Epidermal melanocyte (primary cell): ENCODE results near the gene NUMA1.

Experiments used
- DNase-seq: peaks from one replicate; pipeline ENCODE4 v3.0.0; 2011; ENCODE audit warnings: low spot score; ENCODE audit not compliant: insufficient read length

NUMA1 gene

GRCh38 chr11:71971680-71972079, 108.7 kb downstream of the NUMA1 start:
- no peak for DNase-seq

- DNase-seq, result no peak
These were observed 115.7 kb downstream of the NUMA1 start for GRCh38 chr11:71964641-71965040.

- no peak for DNase-seq
These were observed 116.9 kb downstream of the NUMA1 start for GRCh38 chr11:71963468-71963867.

- DNase-seq, result no peak
These were observed 117.8 kb downstream of the NUMA1 start for GRCh38 chr11:71962428-71963038.

GRCh38 chr11:71955898-71956456, 124.4 kb downstream of the NUMA1 start:
- no peak for DNase-seq
